ENCODE data around the gene ANXA11. TPM values are rescaled to one million over a fixed set of nuclear protein-coding genes. Genes with fewer than 3 reads are reported as not detected.
A peak's percentile ranks its signal among the peaks of the same experiment; 100 is the strongest.

ANXA11 gene
- total RNA-seq, 1 donor from 2014 or later = 287 TPM

- Histone ChIP-seq H3K36me3 (no peaks in the 10 kb centered on the region), H3K27ac (no peak overlapping the region), H3K4me3 (no peak overlapping the region), H3K27me3 (no peaks in the 10 kb centered on the region), H3K9me3 (no peaks in the 10 kb centered on the region), H3K4me1 (peaks cover 4% of the 10 kb centered on the region)
- no peak for ATAC-seq
- no peak for DNase-seq
- intact Hi-C loops (cut with DNase I) = no loop called here
- no peak for TF ChIP-seq CTCF (IDR thresholded peaks at IDR 0.05)
Measured at GRCh38 chr10:80122110-80122710, 83.1 kb downstream of the ANXA11 start.

GRCh38 chr10:80118669-80119068, 86.7 kb downstream of the ANXA11 start:
- TF ChIP-seq CTCF (IDR thresholded peaks at IDR 0.05) = no peak
- H3K27ac ChIP-seq = no peak overlapping the region
- intact Hi-C loops (cut with DNase I) = no loop called here
- DNase-seq (no peak), ATAC-seq (no peak)
- H3K27me3 ChIP-seq = no peaks in the 10 kb centered on the region
- H3K4me3 ChIP-seq = no peak overlapping the region
- no peaks in the 10 kb centered on the region for H3K36me3 ChIP-seq
- H3K9me3 ChIP-seq = no peaks in the 10 kb centered on the region
- peaks cover 4% of the 10 kb centered on the region for H3K4me1 ChIP-seq

GRCh38 chr10:80110986-80111385, 94.4 kb downstream of the ANXA11 start:
- H3K4me1 ChIP-seq = no peaks in the 10 kb centered on the region
- H3K4me3 ChIP-seq = no peak overlapping the region
- intact Hi-C loops (cut with DNase I) = no loop called here
- H3K36me3 ChIP-seq = no peaks in the 10 kb centered on the region
- ATAC-seq (no peak), DNase-seq (no peak)
- TF ChIP-seq CTCF (IDR thresholded peaks at IDR 0.05) = no peak
- peak overlapping the region; percentile 42 for H3K27ac ChIP-seq
- H3K9me3 ChIP-seq = peaks cover 12% of the 10 kb centered on the region
- no peaks in the 10 kb centered on the region for H3K27me3 ChIP-seq

GRCh38 chr10:80108576-80109239, 96.6 kb downstream of the ANXA11 start:
- Histone ChIP-seq H3K4me1 (no peaks in the 10 kb centered on the region), H3K9me3 (peaks cover 12% of the 10 kb centered on the region), H3K36me3 (no peaks in the 10 kb centered on the region), H3K27ac (no peak overlapping the region), H3K4me3 (no peak overlapping the region), H3K27me3 (no peaks in the 10 kb centered on the region)
- intact Hi-C loops (cut with DNase I) = no loop called here
- DNase-seq (no peak), ATAC-seq (no peak)
- TF ChIP-seq CTCF (IDR thresholded peaks at IDR 0.05) = no peak

- Histone ChIP-seq H3K27me3 (no peaks in the 10 kb centered on the region), H3K36me3 (no peaks in the 10 kb centered on the region), H3K9me3 (peaks cover 8% of the 10 kb centered on the region), H3K27ac (peak overlapping the region; percentile 64), H3K4me1 (no peaks in the 10 kb centered on the region), H3K4me3 (no peak overlapping the region)
- intact Hi-C loops (cut with DNase I) = no loop called here
- no peak for TF ChIP-seq CTCF (IDR thresholded peaks at IDR 0.05)
- DNase-seq = no peak
- peak; percentile 59 for ATAC-seq
Measured at GRCh38 chr10:80104066-80104926, 101.0 kb downstream of the ANXA11 start.

Other genes with a start within 250 kb of the ANXA11 start
- 17.6 TPM for gene TMEM254, start 126.9 kb downstream of the ANXA11 start, total RNA-seq
- gene PLAC9, start 72.8 kb downstream of the ANXA11 start, total RNA-seq = 24.1 TPM
- 0.69 TPM for gene MAT1A, start 84.1 kb upstream of the ANXA11 start, total RNA-seq
- gene DYDC1, start 151.2 kb upstream of the ANXA11 start, total RNA-seq = not detected
- not detected for gene DYDC2, start 151.2 kb upstream of the ANXA11 start, total RNA-seq
- gene PRXL2A, start 203.0 kb upstream of the ANXA11 start, total RNA-seq = 52.9 TPM
- 157 TPM for gene TSPAN14, start 248.8 kb upstream of the ANXA11 start, total RNA-seq